Measurements from ENCODE around the gene UBAC1.
A peak's percentile ranks its signal among the peaks of the same experiment; 100 is the strongest.

DNA sequence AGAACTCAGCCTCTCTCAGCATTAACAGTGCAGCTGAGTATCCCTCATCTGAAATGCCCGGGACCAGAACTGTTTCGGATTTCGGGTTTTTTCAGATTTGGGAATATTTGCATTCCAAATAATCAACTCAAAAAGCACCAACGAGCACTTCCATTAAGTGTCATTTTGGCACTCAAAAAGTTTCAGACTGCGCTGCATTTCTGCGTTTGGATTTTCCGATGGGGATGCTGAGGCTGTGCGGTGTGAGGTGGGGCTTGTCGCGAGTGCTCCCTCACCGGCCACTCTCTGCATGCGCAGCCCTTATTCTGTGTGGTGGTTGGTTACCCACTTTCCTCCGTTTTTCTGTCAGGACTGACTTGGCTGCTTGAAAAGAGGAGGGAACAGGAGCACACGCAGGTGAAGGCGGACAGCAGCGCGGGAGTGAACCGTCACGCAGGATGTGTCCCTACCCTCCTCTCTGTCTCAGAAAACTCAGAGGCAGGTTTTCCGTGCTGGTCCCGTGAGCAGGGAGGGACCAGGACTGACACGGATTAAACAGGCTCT, 8.4 kb downstream of the UBAC1 start:
- TF ChIP-seq, protein P1, sequence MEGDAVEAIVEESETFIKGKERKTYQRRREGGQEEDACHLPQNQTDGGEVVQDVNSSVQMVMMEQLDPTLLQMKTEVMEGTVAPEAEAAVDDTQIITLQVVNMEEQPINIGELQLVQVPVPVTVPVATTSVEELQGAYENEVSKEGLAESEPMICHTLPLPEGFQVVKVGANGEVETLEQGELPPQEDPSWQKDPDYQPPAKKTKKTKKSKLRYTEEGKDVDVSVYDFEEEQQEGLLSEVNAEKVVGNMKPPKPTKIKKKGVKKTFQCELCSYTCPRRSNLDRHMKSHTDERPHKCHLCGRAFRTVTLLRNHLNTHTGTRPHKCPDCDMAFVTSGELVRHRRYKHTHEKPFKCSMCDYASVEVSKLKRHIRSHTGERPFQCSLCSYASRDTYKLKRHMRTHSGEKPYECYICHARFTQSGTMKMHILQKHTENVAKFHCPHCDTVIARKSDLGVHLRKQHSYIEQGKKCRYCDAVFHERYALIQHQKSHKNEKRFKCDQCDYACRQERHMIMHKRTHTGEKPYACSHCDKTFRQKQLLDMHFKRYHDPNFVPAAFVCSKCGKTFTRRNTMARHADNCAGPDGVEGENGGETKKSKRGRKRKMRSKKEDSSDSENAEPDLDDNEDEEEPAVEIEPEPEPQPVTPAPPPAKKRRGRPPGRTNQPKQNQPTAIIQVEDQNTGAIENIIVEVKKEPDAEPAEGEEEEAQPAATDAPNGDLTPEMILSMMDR (IDR thresholded peaks at IDR 0.05 in 4 of 5, conservative IDR thresholded peaks at IDR 0.05 in 1 of 5), result no peak
- TF ChIP-seq POLR2A (IDR thresholded peaks at IDR 0.05), result peak in 1 of 2 donors; percentile 63

Measured in gastrocnemius medialis (tissue), 4 donors.